ENCODE data around the gene ROM1.
A peak's percentile ranks its signal among the peaks of the same experiment; 100 is the strongest.
"Not testable (repeated sequence)": the region's sequence is repeated elsewhere in the genome, so short reads cannot be mapped to it uniquely, and the experiment has no call there.

The ROM1 gene, protein sequence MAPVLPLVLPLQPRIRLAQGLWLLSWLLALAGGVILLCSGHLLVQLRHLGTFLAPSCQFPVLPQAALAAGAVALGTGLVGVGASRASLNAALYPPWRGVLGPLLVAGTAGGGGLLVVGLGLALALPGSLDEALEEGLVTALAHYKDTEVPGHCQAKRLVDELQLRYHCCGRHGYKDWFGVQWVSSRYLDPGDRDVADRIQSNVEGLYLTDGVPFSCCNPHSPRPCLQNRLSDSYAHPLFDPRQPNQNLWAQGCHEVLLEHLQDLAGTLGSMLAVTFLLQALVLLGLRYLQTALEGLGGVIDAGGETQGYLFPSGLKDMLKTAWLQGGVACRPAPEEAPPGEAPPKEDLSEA

DNA sequence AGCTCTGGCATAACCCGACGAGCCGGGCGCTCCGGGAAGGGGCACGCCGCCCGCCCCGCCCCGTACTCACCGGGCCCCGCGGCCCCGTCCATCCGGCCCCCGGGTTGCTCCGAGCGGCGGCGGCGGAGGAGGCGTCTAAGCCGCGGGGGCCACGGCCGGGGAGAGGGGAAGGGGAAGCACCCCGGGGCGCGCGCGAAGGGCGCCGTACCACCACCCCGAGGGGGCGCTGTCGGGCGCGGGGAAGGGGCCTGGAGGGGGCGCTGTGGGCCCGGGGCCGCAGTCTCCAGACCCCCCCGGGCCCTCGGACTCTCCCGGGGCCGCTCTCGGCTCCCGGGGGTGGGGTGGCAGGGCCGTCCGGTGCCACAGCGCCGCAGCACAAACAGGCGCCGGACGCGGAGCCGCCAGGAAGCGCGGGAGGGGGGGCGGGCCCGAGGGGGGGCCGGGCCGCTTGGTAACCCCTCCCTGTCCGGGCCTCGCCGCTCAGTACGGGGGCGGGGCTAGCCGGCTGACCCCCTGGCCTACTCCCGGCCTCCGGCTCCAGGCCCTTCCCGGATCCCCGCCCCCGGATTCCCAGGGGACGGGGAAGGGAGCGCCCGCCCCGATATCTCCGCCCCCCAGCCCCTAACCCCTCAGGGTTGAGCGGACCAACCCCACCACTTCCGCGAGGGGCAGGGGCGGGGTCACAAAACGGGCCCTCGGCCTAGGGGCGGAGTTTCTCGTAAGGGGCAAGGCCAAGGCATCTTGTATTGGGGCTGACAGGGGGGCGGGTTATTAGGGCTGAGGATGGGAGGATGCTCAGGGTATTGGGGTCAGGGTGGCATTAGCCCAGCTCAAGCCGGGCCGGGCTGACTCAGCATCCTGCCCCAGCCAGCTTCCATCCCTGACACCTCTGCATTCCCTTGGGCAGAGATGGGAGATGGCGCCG, at the start of gene ROM1, which contains the start of gene EML3:
TSS of gene ROM1 (plus strand) at position 892 of the 925 bp plus-strand sequence. CDS start at position 917, 25 bp downstream.
TSS of gene EML3 (minus strand) at position 410 of the 925 bp plus-strand sequence. CDS start at position 92, 318 bp downstream.
- peak; percentile 90 for DNase-seq (ENCODE audit: low read depth)

DNA sequence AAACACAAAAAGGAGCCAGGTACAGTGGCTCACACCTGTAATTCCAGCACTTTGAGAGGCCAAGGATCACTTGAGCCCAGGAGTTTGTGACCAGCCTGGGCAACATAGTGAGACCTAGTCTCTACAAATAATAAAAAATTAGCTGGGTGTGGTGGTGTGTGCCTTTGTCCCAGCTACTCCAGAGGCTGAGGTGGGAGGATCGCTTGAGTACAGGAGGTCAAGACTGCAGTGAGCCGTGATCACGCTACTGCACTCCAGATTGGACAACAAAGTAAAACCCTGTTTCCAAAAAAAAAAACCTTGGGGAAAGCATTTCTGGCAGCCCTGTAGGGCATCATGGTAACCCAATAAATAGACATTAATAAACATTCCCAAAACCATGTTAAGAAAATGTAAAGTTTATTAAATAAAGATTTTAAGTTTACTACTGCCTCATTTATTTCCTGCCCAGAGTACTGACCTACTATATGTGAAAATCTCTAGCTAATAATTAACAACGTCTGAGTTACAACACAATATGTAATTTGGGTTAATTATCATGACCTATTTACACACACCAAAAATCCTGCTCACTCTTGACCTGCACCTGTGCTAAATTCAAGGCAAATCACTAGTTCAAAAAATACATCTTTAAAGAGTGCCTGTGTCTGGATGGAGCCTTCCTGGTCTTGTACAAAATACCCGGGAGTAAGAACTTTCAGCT, 47.8 kb upstream of the ROM1 start:
- DNase-seq (ENCODE audit: low read depth): no peak

DNA sequence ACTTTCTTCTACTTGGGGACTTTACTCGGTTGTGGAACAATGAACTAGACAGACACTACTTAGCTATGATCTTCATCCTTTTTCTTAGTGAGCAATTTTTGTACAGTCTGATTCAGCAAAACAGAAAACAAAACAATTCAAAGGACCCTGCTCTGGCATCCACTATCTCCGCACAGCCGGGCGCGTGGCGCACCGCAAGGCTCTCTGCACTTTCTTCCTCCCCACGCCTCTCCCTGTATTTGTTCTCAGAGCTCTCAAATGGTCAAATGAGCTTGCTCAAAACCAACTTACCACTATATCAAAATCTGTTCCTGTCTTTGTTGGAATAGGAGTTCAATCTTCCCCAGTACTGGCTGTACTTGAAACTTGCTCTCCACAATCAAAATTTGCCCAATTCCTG, 46.8 kb upstream of the ROM1 start:
- no peak for DNase-seq (ENCODE audit: low read depth)

DNA sequence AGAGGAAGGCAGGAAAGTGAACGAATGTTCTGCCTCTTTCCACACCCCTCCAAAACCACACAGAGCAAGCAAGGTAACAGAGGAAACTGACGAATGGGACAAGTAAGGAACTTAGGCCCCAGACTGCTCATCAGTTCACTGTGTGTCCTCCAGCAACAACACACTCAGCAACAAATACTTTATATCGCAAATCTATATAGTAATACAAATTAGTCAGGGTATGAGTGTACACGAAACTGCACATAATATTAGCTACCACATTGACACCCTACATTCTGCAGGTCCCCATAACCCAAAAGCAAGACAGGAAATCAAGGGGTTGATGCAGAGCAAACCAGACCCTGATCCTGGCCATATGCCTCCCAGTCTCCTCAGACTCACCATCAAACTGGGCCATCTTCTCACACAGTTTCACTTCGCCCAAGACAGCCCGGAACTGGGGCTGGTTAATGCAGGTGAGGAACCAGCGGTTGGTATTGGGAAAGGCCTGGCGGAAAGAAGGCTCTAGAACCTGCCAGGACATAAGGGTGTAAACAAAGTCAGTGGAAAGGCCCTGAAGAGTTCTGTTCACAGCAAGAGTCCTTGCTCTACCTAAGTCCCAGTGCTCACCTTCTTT, 45.9 kb upstream of the ROM1 start:
- no peak for DNase-seq (ENCODE audit: low read depth)

DNA sequence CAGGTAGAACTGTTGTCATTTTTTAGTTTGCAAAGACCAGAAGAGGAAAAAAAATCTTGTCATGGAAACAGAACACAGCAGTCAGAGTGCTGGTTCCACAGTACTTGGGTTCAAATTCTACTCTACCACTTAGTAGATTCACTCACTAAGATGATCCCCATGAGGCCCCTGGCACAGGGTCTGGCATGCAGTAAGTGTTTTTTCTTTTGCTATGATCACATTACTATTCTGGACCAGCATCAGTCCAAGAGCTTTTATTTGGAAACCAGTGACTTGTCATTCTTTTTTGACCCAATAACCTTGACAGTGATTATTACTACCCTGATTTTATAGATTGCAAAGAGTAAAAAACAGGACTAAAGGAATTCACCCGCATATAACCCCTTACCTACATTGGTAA, 43.4 kb upstream of the ROM1 start:
- DNase-seq (ENCODE audit: low read depth): no peak

DNA sequence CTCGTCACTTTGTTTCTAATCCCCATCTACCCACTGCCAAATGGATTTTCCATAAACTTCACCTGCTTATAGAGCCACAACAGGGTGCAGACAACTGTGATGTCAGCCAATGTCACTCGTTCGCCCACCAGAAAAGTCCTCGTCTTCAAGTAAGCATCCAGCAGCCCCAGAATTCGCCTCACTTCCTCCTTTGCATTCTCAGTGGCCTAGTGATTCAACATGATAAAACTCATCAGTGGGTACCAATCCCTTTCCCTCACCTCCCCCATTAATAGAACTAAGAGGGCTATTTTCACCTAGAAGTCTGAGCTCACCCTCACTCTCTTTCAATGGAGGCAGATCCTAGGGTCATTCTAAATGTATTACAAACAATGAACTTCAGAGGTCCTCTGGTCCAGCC, 42.2 kb upstream of the ROM1 start:
- DNase-seq (ENCODE audit: low read depth): not testable (repeated sequence)

DNA sequence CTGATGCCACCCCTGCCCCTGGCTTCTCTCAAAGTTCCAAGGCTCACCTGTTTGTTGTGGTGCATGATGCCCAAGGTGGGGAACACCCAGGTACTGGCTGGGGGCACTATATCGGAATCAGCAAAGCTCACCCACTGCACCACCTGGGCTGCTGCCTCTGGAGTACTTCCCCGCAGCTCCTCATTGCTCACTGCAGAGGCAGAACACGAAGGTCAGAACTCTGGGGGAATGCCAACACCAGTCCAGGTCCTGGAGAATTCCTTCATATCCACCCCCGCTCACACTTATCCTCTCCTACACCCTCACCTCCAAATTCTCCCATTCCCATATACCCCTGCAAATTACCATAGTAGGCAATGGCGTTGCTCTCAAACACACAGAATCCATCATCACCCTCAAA, 41.6 kb upstream of the ROM1 start:
- DNase-seq (ENCODE audit: low read depth): not testable (repeated sequence)

DNA sequence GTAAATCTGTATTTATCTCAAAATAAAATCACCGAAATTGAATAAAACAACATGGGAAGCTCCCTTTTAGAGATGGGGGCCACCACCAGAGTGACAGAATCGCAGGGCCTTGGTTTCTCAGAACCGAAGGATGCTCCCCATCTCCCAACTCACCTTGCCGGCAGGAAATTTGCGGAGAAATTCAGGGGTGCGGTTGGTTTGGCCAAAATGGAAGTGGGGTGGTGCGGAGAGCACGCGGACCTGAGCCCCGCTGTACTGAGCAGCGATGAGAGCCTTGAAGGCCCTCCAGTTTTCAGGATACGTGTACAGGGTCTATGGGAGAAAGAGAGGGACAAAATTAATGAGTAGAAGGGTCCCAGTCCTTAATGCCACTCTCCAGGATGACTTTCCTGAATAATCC, 40.6 kb upstream of the ROM1 start:
- DNase-seq (ENCODE audit: low read depth): no peak

DNA sequence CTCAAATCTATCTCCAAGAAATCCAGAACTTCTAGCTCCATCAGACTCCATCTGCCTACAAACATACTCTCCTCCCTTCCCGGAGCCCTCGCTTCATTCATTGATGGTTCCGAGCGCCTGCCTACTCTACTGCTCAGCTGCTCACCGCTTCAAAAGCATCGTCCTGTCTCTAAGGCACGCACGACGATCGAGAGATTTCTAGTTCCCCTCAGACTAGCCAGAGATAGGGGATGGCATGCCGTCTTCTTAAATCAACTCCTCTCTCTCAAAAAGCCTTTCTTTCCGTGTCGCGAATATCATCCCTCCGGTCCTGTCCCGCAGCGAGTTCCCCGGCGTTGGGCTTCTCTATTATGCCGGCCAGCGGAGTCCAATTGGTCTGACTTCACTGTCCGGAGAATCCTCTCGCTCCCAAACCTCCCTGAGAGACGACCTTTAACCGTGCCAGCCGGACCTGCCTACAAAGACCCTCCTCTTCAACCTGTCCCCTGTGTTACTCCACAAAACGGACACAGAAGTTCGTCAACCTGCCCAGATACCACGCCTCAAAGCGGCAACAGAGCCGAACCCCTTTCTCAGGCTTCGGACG, 40.0 kb upstream of the ROM1 start:
- DNase-seq (ENCODE audit: low read depth): peak; percentile 42

DNA sequence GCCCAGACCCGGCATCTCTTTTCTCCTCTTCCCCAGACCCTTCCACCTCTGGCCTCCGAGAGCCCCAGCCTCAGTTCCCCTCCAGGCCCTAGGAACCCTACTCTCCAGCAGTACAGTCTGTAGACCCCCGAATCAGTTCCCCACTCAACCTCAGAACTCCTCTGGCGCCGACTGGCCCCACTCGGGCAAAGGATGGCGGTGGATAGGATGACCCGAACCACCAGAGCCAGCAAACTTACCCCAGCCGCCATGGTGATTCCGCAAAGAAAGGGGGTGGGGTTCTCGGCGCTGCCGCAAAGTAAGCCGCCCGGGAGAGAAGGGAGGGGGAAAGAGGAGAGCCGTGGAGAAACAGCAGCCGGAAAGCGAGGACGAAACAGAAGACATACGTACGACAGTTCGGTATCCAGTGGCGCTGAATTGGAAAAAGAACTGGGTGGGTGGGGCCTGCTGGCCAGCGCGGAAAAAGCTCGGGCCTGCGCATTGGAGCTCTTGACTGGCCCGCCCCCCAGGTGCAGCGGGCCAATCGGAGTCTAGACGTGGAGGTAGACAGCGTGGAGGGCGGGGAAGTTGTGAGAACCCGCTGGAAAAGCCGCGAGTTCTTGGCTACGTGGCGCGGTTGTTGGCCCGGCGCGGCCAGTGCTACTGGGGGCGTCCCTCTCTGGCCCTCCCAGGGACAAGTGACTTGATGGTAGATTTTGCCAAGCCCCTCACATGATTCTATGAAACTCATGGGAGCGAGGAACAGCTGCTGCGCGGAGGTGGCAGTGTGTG, 39.3 kb upstream of the ROM1 start, which contains the start of gene EEF1G:
TSS of gene EEF1G (minus strand) at position 300 of the 771 bp plus-strand sequence. CDS start at position 251, 49 bp downstream.
- peak; percentile 100 for DNase-seq (ENCODE audit: low read depth)

DNA sequence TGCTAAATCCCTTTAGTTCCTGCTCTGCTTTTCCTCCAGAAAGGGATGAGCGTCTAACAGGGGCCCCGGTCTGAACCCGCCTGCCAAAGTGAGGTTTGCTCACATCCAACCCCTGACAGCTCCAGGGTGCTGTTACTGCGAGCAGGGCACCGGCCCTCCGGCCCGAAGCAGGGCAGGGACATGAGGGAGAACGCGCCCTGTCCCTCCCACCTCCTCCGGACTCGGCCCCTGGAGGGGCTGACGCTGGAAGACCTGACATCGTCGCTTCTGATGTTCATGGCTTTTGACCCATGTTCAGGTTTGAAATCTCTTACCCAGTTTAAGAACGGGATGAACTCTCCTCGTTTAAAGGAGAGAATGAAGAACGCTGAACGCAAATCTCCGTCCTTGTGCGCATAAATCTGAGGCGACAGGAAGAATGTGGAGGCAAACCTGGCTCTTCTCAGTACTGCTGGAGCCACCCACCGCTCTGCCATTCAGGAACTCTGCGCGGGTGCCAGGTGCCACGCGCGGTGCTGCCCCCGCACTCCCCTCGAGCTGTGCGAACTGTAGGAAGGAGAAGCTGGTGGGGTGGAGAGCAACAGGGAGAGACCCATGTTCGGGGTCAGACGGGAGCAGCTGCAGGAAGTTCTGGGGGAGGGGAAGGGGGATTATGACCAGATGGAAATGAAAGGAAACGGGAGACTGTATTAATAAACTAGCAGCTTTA, 38.5 kb upstream of the ROM1 start:
- DNase-seq (ENCODE audit: low read depth): peak; percentile 46

DNA sequence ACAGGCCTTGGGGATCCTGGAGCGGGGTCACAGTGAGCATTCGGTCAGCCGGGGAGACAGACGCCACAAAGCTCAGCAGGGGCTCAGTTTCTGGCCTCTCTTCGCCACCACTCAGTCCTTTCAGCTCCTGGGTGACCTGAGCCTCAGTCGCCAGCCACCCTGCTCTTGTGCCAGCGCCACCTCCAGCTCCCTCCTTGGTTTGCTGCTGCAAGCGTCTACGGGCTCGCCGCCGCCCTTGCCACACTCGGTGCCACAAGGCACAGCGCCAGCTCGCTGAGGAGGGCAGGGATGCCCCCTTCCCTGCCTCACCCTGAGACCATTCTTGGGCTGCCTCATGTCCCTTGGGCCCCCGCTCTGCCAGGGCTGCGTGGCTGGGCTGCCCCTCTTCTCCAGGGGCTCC, 37.9 kb upstream of the ROM1 start:
- no peak for DNase-seq (ENCODE audit: low read depth)

DNA sequence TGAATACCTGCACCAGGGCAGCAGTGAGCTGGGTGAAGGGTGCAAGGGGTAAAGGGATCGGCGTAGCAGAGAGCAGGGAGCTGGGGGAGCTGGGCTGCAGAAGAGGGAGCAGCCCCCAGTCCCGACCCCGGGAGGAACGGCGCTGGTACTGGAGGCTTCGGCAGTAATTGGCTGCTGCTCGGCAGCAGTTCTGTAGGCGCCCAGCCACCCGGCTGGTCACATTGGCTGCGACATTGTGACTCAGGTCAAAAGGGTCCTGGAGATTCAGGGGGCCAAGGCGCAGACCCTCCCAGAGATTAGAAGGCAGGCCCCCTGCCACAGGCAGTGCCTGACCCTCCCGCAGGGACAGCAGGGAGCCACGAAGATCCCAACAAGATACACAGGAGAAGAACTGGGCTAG, 37.2 kb upstream of the ROM1 start:
- DNase-seq (ENCODE audit: low read depth): no peak

DNA sequence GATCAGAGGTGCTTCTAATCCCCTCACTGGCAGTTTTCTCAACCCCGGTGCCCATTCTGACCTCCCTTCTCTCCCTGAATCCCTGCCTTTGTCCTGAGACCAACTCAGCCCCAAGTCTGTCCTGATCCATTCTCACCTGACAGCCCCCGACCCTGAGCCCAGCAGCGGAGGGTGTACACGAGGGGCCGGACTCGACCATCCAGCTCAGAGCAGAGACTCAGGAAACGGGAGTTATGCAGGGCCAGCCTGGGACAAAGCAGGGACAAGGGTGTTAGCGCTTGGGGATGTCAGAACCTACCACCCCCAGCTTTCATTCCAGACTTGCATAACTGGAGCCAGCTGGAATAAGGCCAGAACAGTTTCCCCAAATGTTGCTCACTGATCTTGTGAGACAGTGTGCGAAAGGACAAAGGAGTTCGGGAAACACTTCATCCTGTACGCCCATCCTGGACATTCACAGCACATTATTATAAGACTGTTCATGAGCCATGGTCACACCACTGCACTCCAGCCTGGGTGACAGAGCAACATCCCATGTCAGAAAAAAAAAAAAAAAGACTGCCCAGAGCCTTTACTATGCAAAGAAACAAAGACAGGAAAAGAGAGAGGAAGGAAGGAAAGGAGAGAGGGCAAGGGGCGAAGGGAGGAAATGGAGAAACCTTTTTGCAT, 35.9 kb upstream of the ROM1 start:
- DNase-seq (ENCODE audit: low read depth): no peak

DNA sequence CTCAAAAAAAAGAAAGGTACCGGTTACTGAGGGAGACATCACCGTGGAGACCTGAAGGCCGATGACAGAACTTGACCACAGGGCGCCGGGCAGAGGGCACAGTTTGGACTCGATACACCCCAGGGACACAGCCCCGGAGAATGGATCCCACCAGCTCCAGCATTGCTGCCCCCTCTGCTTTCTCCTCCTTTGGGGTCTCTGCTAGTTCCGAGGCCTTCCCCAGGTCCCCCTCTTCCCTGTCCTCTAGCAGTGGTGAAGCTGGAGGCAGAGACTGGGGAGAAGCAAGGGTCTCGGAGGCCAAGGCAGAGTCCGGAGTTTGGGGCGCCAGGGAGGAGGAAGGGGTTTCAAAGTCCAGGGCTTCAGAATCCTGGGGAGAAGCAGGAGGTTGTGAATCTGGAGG, 34.5 kb upstream of the ROM1 start:
- no peak for DNase-seq (ENCODE audit: low read depth)

DNA sequence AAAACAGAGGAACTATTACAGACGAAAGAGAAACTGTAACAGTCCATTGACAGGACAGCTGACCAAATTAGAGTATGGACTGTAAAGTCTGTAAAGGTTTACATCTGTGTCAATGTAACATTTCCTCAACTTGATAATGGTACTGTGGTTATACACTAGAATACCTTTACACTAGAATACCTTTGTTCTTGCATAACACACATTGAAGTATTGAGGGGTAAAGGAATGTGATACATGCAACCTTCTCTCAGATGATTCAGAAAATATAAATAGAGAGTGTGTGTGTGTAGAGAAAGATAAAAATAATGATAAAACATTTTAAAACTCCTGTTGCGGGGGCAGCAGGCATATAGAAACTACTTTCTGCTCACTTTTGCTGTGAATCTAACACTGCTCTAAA, 33.8 kb upstream of the ROM1 start:
- DNase-seq (ENCODE audit: low read depth): no peak

DNA sequence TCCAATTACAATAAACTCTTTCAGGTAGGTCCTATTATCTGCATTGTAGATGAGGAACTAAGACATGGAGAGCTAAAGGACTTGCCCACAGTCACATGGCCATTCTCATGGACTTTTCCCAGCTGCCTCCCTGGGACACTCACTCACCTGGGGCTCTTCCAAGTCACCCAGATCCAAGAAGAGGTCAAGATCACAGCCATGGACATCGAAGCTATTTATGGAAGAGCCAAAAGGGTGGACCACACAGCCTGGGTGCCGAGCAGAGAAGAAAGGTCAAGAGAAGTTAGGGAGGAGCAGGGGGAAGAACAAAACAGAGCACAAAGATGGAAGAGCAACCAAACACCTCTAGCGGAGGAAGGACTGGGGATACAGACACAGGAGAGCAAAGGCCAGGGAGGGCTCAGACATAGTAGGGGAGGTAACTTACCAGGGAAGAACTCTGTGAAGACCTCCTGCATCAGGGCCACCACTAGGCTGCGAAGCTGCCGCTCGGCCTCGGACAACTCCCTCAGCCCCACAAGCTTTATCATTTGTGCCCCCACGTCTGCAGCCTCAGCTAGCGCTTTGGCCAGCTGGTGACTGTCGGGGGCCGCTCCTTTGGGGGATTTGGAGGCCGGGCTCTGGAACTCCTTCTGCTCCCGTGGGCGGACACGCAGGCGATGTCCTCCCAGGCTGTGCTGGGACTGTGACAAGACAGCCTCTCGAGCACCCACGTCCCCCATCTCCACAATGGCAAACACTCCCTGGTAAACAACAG, 31.9 kb upstream of the ROM1 start:
- DNase-seq (ENCODE audit: low read depth): no peak

DNA sequence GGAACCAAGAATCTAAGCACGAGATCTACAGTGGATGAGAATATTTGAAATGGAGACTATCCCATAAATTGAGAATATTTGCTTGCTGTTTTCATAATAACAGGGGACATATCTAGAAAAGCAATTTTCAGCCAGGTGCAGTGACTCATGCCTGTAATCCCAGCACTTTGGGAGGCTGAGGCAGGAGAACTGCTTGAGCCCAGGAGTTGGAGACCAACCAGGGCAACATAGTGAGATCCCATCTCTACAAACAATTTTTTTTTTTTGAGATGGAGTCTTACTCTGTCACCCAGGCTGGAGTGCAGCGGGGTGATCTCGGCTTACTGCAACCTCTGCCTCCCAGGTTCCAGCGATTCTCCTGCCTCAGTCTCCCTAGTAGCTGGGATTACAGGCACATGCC, 31.3 kb upstream of the ROM1 start:
- not testable (repeated sequence) for DNase-seq (ENCODE audit: low read depth)

DNA sequence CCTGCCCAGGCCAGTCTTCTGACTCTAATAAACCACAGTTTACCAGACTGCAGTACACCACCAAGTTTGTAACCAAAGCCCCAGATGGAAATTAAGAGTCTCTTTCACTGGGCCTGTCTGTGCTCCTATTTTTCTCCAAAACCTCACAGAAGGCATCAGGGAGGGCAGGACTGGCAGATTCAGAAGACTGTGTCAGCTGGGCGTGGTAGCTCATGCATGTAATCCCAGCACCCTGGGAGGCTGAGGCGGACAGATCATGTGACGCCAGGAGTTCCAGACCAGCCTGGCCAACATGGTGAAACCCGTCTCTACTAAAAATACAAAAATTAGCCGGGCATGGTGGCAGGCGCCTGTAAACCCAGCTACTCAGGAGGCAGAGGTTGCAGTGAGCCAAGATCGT, 27.7 kb upstream of the ROM1 start:
- DNase-seq (ENCODE audit: low read depth): not testable (repeated sequence)

Data from EH (cell line).